ENCODE data around the gene ADCY5.

Gene ADCY5

GRCh38 chr3:123303976-123304560, 144.8 kb downstream of the ADCY5 start:
- Histone ChIP-seq H3K4me3 (ENCODE audit: severe bottlenecking) (no peak overlapping the region), H3K4me1 (ENCODE audit: insufficient read depth, poor library complexity, severe bottlenecking) (no peaks in the 10 kb centered on the region), H3K9me3 (ENCODE audit: severe bottlenecking) (no peaks in the 10 kb centered on the region), H3K27ac (ENCODE audit: poor library complexity, severe bottlenecking) (no peak overlapping the region), H3K27me3 (ENCODE audit: insufficient read depth, poor library complexity, severe bottlenecking) (no peaks in the 10 kb centered on the region), H3K36me3 (ENCODE audit: low read depth) (no peaks in the 10 kb centered on the region)
- ATAC-seq (ENCODE audit: low read depth) (no peak), DNase-seq (ENCODE audit: low spot score) (no peak)
- TF ChIP-seq CTCF (IDR thresholded peaks at IDR 0.05; ENCODE audit: poor library complexity, severe bottlenecking), result no peak

DNA sequence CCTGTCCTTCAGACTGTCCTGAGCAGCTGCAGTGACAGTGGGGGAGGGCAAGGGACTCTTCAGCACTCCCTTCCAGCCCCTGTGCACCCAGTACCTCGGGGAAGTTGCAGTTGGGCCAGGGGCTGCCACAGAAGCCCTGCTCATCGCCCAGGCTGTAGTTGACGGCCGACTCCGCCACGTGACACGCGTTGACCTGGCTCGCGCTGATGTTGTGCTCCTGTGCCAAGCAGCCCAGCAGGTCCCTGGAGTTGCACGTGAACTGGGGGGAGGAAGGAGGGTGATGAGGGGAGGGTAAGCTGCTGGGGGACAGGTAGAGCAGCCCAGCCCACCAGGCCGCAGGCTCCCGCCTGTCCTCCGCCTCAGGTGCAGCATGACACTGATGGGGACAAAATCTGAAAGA, 145.9 kb downstream of the ADCY5 start:
- Histone ChIP-seq H3K9me3 (ENCODE audit: severe bottlenecking) (no peaks in the 10 kb centered on the region), H3K4me1 (ENCODE audit: insufficient read depth, poor library complexity, severe bottlenecking) (no peaks in the 10 kb centered on the region), H3K27ac (ENCODE audit: poor library complexity, severe bottlenecking) (no peak overlapping the region), H3K27me3 (ENCODE audit: insufficient read depth, poor library complexity, severe bottlenecking) (no peaks in the 10 kb centered on the region), H3K4me3 (ENCODE audit: severe bottlenecking) (no peak overlapping the region), H3K36me3 (ENCODE audit: low read depth) (no peaks in the 10 kb centered on the region)
- TF ChIP-seq CTCF (IDR thresholded peaks at IDR 0.05; ENCODE audit: poor library complexity, severe bottlenecking), result no peak
- no peak for DNase-seq (ENCODE audit: low spot score)
- no peak for ATAC-seq (ENCODE audit: low read depth)

GRCh38 chr3:123301331-123302184, 147.3 kb downstream of the ADCY5 start:
- Histone ChIP-seq H3K4me1 (ENCODE audit: insufficient read depth, poor library complexity, severe bottlenecking) (no peaks in the 10 kb centered on the region), H3K9me3 (ENCODE audit: severe bottlenecking) (no peaks in the 10 kb centered on the region), H3K4me3 (ENCODE audit: severe bottlenecking) (no peak overlapping the region), H3K27ac (ENCODE audit: poor library complexity, severe bottlenecking) (no peak overlapping the region), H3K36me3 (ENCODE audit: low read depth) (no peaks in the 10 kb centered on the region), H3K27me3 (ENCODE audit: insufficient read depth, poor library complexity, severe bottlenecking) (no peaks in the 10 kb centered on the region)
- DNase-seq (ENCODE audit: low spot score) (no peak), ATAC-seq (ENCODE audit: low read depth) (no peak)
- no peak for TF ChIP-seq CTCF (IDR thresholded peaks at IDR 0.05; ENCODE audit: poor library complexity, severe bottlenecking)

- no peak for TF ChIP-seq CTCF (IDR thresholded peaks at IDR 0.05; ENCODE audit: poor library complexity, severe bottlenecking)
- no peaks in the 10 kb centered on the region for H3K27me3 ChIP-seq (ENCODE audit: insufficient read depth, poor library complexity, severe bottlenecking)
- DNase-seq (ENCODE audit: low spot score), result no peak
- H3K36me3 ChIP-seq (ENCODE audit: low read depth), result no peaks in the 10 kb centered on the region
- no peaks in the 10 kb centered on the region for H3K4me1 ChIP-seq (ENCODE audit: insufficient read depth, poor library complexity, severe bottlenecking)
- H3K4me3 ChIP-seq (ENCODE audit: severe bottlenecking), result no peak overlapping the region
- ATAC-seq (ENCODE audit: low read depth), result no peak
- no peak overlapping the region for H3K27ac ChIP-seq (ENCODE audit: poor library complexity, severe bottlenecking)
- no peaks in the 10 kb centered on the region for H3K9me3 ChIP-seq (ENCODE audit: severe bottlenecking)
These were observed 148.3 kb downstream of the ADCY5 start for GRCh38 chr3:123300583-123300982.

DNA sequence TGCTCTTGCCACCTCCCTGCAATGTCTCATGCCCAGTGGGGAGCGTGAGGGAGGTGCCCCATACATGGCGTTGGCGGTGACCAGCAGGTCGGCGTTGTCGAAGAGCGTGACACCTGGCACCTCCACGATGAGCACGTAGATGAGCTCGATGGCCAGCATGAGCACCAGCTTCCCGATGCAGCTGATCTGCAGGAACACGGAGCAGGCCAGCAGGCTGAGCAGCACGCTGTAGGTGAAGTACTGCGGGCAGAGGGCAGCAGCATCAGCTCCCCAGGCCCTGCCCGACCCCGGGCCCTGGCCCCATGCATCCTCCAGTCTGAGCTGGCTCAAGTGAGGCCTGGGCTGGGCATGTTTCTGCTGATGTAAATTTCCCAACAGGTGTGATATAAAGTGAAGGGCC, 148.8 kb downstream of the ADCY5 start:
- Histone ChIP-seq H3K9me3 (ENCODE audit: severe bottlenecking) (no peaks in the 10 kb centered on the region), H3K4me1 (ENCODE audit: insufficient read depth, poor library complexity, severe bottlenecking) (no peaks in the 10 kb centered on the region), H3K36me3 (ENCODE audit: low read depth) (no peaks in the 10 kb centered on the region), H3K27ac (ENCODE audit: poor library complexity, severe bottlenecking) (no peak overlapping the region), H3K4me3 (ENCODE audit: severe bottlenecking) (no peak overlapping the region), H3K27me3 (ENCODE audit: insufficient read depth, poor library complexity, severe bottlenecking) (no peaks in the 10 kb centered on the region)
- no peak for DNase-seq (ENCODE audit: low spot score)
- TF ChIP-seq CTCF (IDR thresholded peaks at IDR 0.05; ENCODE audit: poor library complexity, severe bottlenecking), result no peak
- no peak for ATAC-seq (ENCODE audit: low read depth)
